Measurements from ENCODE around the gene KLF17. TPM values are rescaled to one million over a fixed set of nuclear protein-coding genes. Genes with fewer than 3 reads are reported as not detected.
"Not testable (repeated sequence)": the region's sequence is repeated elsewhere in the genome, so short reads cannot be mapped to it uniquely, and the experiment has no call there.

The KLF17 gene
- total RNA-seq, 1 experiment from 2014 or later, result not detected

- DNase-seq (ENCODE audit: low read depth), result no peak
Measured at GRCh38 chr1:44108971-44109370, 9.7 kb upstream of the KLF17 start.

GRCh38 chr1:44110916-44111315, 7.7 kb upstream of the KLF17 start:
- DNase-seq (ENCODE audit: low read depth), result no peak

DNA sequence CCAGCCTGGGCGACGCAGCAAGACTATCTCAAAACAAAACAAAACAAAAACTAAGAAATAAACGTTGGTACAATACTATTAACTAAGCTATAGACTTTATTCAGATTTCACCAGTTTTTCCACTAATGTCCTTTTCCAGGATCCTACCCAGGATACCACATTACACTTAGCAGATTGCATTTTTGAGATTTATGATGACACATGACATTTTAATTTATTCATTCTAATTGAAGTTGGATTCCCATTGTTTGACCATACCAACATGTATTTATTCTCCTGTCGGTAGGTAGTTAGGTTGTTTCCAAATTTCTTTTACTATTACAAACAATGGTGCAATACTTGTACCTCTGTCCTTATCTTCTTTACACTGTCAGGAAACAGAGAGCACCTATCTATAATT, 6.8 kb upstream of the KLF17 start:
- DNase-seq (ENCODE audit: low read depth), result no peak

DNA sequence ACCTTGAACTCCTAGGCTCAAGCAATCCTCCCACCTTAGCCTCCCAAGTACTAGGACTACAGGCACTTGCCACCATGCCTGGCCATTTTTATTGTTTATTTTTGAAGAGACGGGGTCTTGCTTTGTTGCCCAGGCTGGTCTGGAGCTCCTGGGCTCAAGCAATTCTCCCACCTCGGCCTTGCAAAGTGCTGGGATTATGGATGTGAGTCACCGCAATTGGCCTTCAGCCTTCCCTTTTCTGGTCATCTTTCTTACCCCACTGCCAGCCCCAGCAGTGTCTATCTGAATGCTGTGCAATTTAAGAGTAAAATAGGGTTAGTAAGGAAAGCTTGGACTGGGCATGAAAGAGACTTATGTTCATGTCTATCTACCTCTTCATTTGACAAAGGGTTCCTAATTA, 6.1 kb upstream of the KLF17 start:
- peak; percentile 11 for DNase-seq (ENCODE audit: low read depth)

- DNase-seq (ENCODE audit: low read depth), result no peak
Measured at GRCh38 chr1:44113095-44113609, 5.5 kb upstream of the KLF17 start.

DNA sequence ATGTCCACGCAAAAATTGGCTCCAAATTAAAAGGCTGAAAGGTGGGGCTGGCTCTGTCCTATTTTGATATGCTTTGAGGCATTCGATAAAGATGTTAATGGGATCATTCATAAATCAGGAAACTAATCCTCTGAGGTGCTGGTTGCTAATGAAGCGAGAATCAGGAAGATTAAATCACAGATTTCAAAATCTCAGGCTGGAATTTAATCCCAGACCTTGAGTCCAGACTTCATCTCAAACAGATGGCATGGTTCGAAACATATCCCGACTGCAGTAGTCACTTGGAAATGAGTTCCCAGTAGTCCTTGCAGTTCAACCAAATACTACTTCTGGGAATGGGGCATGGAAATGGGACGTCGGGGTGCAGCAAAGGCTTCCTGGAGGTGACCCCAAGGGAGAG, 4.5 kb upstream of the KLF17 start:
- no peak for DNase-seq (ENCODE audit: low read depth)

DNA sequence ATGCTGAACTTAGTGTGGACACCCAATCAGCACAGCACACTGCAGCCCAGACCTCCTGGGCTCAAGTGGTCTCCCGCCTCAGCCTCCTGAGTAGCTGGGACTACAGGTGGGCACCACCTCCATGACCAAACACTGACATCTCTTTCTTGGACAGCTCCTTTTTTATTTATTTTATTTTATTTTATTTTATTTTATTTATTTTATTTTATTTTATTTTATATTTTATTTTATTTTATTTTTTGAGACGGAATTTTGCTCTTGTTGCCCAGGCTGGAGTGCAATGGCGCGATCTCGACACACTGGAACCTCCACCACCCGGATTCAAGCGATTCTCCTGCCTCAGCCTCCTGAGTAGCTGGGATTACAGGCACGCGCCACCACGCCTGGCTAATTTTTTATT, 1.3 kb upstream of the KLF17 start:
- not testable (repeated sequence) for DNase-seq (ENCODE audit: low read depth)

DNA sequence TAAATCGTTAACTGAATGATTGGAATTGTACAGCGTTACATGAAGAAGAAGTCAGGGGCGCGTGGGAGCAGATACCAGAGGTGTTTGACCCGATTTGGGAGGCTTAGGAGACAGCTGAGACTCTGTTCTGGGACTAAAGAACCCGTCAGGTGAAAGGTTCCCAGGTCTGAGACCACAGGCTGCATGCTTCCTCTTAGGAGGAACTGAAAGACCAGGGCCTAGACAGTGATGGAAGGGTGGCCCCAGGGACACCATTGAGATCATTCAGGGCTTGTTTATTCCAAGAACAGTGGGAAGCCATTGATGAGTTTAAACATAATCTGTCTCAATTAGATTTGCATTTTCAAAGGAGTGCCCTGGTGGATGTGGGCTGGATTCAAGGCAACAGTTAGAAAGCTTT, 904 bp downstream of the KLF17 start:
- no peak for DNase-seq (ENCODE audit: low read depth)

GRCh38 chr1:44120398-44120949, 1.9 kb downstream of the KLF17 start:
- DNase-seq (ENCODE audit: low read depth), result no peak

DNA sequence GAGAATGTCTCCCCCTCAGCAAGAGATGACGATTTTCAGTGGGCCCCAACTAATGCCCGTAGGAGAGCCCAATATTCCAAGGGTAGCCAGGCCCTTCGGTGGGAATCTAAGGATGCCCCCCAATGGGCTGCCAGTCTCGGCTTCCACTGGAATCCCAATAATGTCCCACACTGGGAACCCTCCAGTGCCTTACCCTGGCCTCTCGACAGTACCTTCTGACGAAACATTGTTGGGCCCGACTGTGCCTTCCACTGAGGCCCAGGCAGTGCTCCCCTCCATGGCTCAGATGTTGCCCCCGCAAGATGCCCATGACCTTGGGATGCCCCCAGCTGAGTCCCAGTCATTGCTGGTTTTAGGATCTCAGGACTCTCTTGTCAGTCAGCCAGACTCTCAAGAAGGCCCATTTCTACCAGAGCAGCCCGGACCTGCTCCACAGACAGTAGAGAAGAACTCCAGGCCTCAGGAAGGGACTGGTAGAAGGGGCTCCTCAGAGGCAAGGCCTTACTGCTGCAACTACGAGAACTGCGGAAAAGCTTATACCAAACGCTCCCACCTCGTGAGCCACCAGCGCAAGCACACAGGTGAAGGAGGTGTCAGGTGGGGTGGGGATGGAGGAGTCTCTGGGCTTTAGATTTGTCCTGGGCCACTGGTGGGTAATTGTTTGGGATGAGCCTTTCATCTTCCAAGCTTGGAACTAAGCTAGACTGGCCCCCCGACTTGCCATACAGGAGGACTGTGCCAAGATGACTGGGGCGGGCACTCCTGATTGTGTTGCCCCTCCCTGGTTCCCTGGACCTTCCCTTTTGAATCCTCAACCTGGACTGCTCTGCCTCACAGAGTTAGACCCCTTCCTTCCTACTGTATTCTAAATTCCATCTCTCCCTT, 11.2 kb downstream of the KLF17 start:
- no peak for DNase-seq (ENCODE audit: low read depth)

DNA sequence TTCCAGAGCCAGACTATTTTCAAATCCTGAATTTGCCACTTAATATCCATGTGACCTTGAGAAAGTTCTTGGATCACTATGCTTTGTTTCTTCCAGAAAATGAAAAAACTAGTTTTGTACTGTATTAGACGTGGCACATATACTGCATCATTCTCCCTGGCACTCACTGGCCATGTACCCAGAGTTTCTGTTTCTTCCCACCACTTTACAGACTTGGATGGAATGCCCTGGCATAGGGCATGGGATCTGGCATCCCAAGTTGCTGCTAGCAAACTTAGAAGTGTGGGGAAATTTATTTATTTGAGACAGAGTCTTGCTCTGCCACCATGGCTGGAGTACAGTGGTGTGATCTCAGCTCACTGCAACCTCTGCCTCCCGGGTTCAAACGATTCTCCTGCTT, 12.8 kb downstream of the KLF17 start:
- DNase-seq (ENCODE audit: low read depth), result no peak

GRCh38 chr1:44134071-44134920, 15.7 kb downstream of the KLF17 start:
- no peak for DNase-seq (ENCODE audit: low read depth)

DNA sequence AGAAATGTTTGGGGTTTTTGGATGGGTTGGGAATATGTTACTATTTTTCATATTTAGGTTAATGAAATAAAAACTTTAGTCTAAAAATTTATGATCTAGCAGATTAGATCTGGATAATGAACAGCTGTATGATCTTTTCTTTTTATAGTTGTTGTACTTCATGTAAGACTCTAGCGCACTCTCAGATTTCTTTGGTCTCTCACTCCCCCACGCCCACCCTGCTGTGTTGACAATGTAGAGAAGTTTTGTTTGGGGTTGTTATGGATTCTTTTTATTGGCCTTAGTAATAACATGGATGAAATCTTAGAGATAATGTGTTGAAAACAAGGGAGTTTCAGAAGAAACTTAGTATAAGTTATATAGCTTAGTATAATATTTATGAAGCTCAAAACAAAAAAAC, 17.3 kb downstream of the KLF17 start:
- no peak for DNase-seq (ENCODE audit: low read depth)

- DNase-seq (ENCODE audit: low read depth), result no peak
Measured at GRCh38 chr1:44138239-44138638, 19.6 kb downstream of the KLF17 start.

DNA sequence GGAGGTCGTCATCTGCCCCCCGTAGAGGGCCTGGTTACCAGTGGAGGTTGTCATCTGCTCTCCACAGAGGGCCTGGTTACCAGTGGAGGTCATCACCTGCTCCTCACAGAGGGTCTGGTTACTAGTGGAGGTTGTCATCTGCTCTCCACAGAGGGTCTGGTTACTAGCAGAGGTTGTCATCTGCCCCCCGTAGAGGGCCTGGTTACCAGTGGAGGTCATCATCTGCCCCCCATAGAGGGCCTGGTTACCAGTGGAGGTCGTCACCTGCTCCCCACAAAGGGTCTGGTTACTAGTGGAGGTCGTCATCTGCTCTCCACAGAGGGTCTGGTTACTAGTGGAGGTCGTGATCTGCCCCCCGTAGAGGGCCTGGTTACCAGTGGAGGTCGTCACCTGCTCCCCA, 20.9 kb downstream of the KLF17 start:
- DNase-seq (ENCODE audit: low read depth), result not testable (repeated sequence)

DNA sequence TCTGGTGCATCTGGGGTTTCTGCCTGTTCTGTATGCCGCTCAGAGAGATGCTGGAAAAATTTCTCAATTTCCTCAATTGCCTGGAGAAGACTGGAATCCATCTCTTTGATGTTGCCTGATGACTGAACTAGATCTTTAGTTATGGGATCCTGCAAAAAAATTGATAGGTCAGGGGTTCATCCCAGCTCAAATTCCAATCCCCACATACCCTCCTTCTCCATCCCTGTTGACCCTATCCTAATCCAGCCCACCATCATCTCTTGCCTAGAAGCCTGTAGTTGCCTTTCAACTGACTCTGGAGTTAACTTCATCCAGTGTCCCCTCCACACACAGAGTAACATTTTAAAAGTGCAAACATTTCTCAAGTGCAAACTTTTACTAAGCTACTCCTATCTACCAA, 22.9 kb downstream of the KLF17 start, which contains the start of gene KLF18:
KLF18 (minus strand) TSS at position 101 of the 400 bp plus-strand sequence; CDS start at position 101, 0 bp downstream.
- DNase-seq (ENCODE audit: low read depth), result no peak

DNA sequence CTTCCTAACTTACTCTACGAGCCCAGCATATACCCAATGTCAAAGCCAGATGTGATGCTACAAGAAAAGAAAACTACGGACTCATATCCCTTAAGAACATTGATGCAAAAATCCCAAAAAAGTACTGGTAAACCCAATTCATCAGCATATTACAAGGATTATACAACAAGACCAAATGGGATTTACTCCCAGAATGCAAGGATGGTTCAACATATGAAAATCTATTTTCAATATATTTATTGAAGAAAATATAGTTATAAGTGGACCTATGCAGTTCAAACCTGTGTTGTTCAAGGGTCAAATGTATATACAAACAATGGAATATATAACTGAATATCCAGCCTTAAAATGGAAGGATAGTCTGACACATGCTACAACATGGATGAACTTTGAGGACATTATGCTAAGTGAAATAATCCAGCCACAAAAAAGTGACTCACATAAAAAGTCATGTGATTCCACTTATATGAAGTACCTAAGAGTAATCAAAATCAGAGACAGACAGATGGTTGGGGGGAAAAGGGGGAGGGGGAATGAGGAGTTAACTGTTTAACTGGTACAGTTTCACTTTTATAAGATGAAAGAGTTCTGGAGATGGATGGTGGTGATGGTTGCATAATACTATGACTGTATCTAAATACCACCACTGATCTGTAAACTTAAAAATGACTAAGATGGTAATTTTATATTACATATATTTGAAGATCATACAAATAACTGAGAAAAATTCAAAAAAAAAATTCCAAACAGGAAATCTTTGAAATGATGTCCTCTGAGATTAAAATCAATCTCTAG, 26.5 kb downstream of the KLF17 start:
- no peak for DNase-seq (ENCODE audit: low read depth)

DNA sequence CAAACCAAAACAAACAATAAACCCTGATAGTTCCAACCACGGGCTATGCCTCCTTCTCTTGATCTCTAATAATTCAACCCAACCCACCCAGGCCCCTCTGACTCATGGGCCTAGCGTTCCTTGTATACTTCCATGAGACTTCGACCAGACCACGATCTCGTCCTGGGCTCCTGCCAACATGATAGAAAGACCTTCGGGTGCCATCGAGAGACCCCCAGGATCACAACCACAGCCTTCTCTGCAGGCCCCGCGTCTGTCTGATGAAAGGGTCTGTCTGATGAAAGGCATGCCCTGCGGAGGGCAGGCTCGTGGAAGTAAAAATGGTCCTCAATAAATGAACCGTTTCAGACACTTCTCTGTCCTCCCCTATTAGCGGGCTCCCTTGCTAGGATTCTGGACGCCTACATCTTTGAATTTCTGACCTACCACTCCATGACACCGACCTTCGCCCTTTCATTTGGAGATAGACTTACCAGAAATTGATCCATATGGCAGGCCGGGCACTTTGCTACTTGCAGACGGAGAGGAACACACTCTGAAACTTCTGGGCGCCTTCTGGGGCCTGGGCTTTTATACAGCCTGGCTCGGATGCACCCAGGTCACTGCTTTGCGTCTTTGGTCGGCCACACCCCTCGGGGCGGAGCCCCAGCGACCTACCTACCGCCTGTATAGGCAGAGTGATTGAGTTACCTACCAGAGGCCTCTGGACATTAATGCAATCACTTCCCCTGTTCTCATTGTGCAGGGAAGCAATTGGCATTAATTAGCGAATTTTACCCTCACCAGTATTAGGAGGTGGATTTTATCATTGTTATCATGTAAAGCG, 28.1 kb downstream of the KLF17 start:
- no peak for DNase-seq (ENCODE audit: low read depth)

DNA sequence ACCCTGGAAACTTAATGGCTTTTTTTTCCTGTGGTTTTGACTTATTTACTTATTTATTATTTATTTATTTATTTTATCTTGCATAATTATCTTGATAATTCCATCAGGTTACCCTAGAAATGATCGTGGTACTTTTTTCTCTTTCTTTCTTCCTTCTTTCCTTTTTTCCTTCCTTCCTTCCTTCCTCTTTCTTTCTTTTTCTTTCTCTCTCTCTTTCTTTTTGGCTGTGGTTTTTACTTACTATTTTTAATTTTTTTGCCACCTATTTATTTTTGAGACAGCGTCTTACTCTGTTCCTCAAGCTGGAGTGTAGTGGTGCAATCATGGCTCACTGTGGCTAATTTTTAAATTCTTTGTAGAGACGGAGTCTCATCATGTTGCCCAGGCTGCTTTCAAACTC, 29.0 kb downstream of the KLF17 start:
- DNase-seq (ENCODE audit: low read depth), result no peak

DNA sequence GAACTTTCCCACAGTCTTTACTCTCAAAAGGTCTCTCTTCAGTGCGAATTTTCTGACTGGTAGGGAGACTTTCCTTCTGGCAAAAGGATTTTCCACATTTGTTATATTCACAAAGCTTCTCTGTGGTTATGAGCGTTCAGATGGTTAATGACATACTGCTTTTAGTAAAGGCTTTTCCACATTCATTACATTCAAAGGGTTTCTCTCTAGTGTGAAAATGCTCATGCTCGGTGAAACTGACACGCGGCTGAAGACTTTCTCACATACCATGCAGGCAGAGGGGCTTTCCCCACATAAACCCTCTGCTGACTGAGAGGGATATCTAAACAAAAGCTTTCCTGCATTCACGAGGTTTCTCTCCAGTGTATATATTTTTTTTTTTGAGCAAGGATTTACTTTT, 32.7 kb downstream of the KLF17 start:
- DNase-seq (ENCODE audit: low read depth), result no peak

- no peak for DNase-seq (ENCODE audit: low read depth)
Measured at GRCh38 chr1:44151808-44152207, 33.2 kb downstream of the KLF17 start.
